Transverse colon (tissue), 3 donors: Measurements from ENCODE around the gene SYT14.

ENCODE experiments used
- CTCF ChIP-seq, 5 experiments: fragments of 200-600 bp in 3 of 5; fragments of 450-650 bp in 2 of 5; sonication (generic) in 3 of 5; IDR thresholded peaks; 1 replicate in 2 of 5; 2 replicates in 3 of 5; pipeline ENCODE4 v1.5.1; 2016 to 2017; ENCODE audit warnings: antibody characterized with exemption in 5 of 5, inconsistent platforms in 3 of 5, mild to moderate bottlenecking in 2 of 5, moderate library complexity in 1 of 5
- POLR2A ChIP-seq: fragments of 450-650 bp; IDR thresholded peaks from one replicate; pipeline ENCODE4 v1.6.1; 2016; ENCODE audit warnings: antibody characterized with exemption, mild to moderate bottlenecking, moderate library complexity

DNA sequence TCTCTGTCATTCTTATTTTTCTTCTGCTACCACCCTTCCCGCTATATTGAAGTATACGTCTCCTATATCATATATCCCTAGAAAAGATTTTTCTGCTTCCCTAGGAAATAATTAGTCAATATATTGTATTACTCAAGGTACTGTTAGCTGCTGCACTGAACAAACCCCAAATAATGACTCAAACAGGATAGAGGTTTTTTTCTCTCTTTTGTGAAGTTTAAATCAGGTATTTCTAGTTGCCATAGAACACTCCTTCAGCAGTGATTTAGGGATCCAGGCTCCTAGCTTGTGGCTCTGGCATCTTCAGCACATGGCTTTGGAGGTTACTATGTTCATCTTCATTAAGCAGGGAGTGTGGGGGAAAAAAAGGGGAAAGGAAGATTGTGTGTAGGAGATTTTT, 18.1 kb downstream of the SYT14 start:
- TF ChIP-seq CTCF (IDR thresholded peaks at IDR 0.05) (no peak), POLR2A (no peak)
